Measurements from ENCODE around the gene COL18A1. TPM values are rescaled to one million over a fixed set of nuclear protein-coding genes. Genes with fewer than 3 reads are reported as not detected.
"Not testable (repeated sequence)": the region's sequence is repeated elsewhere in the genome, so short reads cannot be mapped to it uniquely, and the experiment has no call there.

COL18A1 gene
- total RNA-seq, 1 donor from 2014 or later = 59.0 TPM

- Histone ChIP-seq H3K4me3 (ENCODE audit: low read length in 3 of 3) (no peak overlapping the region), H3K36me3 (ENCODE audit: control insufficient read depth in 3 of 3, insufficient read depth in 3 of 3, low read length in 3 of 3) (peaks cover 4 to 13% (median 7%) of the 10 kb centered on the region in 3 donors), H3K27ac (ENCODE audit: low read depth, low read length) (no peak overlapping the region), H3K9me3 (ENCODE audit: control insufficient read depth in 3 of 3, low read length in 3 of 3) (no peaks in the 10 kb centered on the region), H3K4me1 (ENCODE audit: control insufficient read depth in 3 of 3, insufficient read depth in 3 of 3, low read length in 3 of 3) (no peaks in the 10 kb centered on the region), H3K27me3 (ENCODE audit: control insufficient read depth in 3 of 3, insufficient read depth in 3 of 3, low read length in 3 of 3) (peaks cover 0 to 3% (median 0%) of the 10 kb centered on the region in 3 donors), H3K9ac (ENCODE audit: low read depth in 1 of 3, low read length in 3 of 3) (no peak overlapping the region)
These were observed 93.7 kb downstream of the COL18A1 start for GRCh38 chr21:45498646-45499000.

DNA sequence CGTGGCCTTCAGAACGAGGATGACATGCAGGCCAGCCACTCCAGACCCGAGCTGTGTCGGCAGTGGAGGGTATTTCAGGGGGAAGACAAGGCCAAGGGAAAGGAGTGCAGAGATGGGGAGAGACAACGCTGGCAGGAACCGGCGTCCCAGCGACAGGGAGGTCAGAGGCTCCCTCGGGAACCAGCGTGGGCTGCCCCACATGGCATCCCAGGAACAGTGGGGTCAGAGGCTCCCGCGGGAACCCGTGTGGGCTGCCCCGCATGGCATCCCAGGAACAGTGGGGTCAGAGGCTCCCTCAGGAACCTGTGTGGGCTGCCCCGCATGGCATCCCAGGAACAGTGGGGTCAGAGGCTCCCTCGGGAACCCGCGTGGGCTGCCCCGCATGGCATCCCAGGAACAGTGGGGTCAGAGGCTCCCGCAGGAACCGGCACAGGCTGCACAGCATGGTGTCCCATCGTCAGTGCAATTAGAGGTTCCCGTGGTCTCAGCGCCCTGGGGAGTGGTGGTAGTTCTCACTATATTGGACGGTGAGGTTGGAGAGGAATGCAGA lies 94.3 kb downstream of the COL18A1 start:
- H3K9ac ChIP-seq (ENCODE audit: low read depth in 1 of 3, low read length in 3 of 3) = no peak overlapping the region
- H3K9me3 ChIP-seq (ENCODE audit: control insufficient read depth in 3 of 3, low read length in 3 of 3) = no peaks in the 10 kb centered on the region
- no peaks in the 10 kb centered on the region for H3K4me1 ChIP-seq (ENCODE audit: control insufficient read depth in 3 of 3, insufficient read depth in 3 of 3, low read length in 3 of 3)
- peaks cover 0 to 3% (median 0%) of the 10 kb centered on the region in 3 donors for H3K27me3 ChIP-seq (ENCODE audit: control insufficient read depth in 3 of 3, insufficient read depth in 3 of 3, low read length in 3 of 3)
- no peak overlapping the region for H3K4me3 ChIP-seq (ENCODE audit: low read length in 3 of 3)
- H3K36me3 ChIP-seq (ENCODE audit: control insufficient read depth in 3 of 3, insufficient read depth in 3 of 3, low read length in 3 of 3) = peaks cover 4 to 13% (median 7%) of the 10 kb centered on the region in 3 donors
- H3K27ac ChIP-seq (ENCODE audit: low read depth, low read length) = no peak overlapping the region

- H3K27me3 ChIP-seq (ENCODE audit: control insufficient read depth in 3 of 3, insufficient read depth in 3 of 3, low read length in 3 of 3) = peaks cover 0 to 3% (median 0%) of the 10 kb centered on the region in 3 donors
- H3K4me1 ChIP-seq (ENCODE audit: control insufficient read depth in 3 of 3, insufficient read depth in 3 of 3, low read length in 3 of 3) = no peaks in the 10 kb centered on the region
- no peak overlapping the region for H3K27ac ChIP-seq (ENCODE audit: low read depth, low read length)
- no peak overlapping the region for H3K9ac ChIP-seq (ENCODE audit: low read depth in 1 of 3, low read length in 3 of 3)
- peaks cover 4 to 13% (median 7%) of the 10 kb centered on the region in 3 donors for H3K36me3 ChIP-seq (ENCODE audit: control insufficient read depth in 3 of 3, insufficient read depth in 3 of 3, low read length in 3 of 3)
- H3K9me3 ChIP-seq (ENCODE audit: control insufficient read depth in 3 of 3, low read length in 3 of 3) = no peaks in the 10 kb centered on the region
- H3K4me3 ChIP-seq (ENCODE audit: low read length in 3 of 3) = no peak overlapping the region
These were observed 95.1 kb downstream of the COL18A1 start for GRCh38 chr21:45499970-45500577.

- not testable (repeated sequence) for H3K27ac ChIP-seq (ENCODE audit: low read depth, low read length)
These were observed 96.4 kb downstream of the COL18A1 start for GRCh38 chr21:45501081-45502005.

DNA sequence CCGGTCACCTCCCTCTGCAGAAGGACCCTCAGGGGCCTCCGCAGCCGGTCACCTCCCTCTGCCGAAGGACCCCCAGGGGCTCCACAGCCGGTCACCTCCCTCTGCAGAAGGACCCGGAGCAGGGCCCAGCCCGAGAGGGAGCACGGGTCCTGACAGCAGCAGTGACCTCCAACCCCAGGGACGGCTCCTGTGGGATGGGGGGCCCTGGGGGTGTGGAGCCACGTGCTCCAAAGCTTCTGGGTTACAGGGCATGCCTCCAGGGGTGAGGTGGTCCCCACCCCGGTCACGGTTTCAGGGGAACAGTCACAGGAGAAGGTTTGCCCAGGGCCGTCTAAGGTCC lies 97.0 kb downstream of the COL18A1 start:
- Histone ChIP-seq H3K27ac (ENCODE audit: low read depth, low read length) (no peak overlapping the region), H3K27me3 (ENCODE audit: control insufficient read depth in 3 of 3, insufficient read depth in 3 of 3, low read length in 3 of 3) (no peaks in the 10 kb centered on the region), H3K4me3 (ENCODE audit: low read length in 3 of 3) (no peak overlapping the region), H3K36me3 (ENCODE audit: control insufficient read depth in 3 of 3, insufficient read depth in 3 of 3, low read length in 3 of 3) (peaks cover 0 to 4% (median 0%) of the 10 kb centered on the region in 3 donors), H3K4me1 (ENCODE audit: control insufficient read depth in 3 of 3, insufficient read depth in 3 of 3, low read length in 3 of 3) (no peaks in the 10 kb centered on the region), H3K9ac (ENCODE audit: low read depth in 1 of 3, low read length in 3 of 3) (no peak overlapping the region), H3K9me3 (ENCODE audit: control insufficient read depth in 3 of 3, low read length in 3 of 3) (no peaks in the 10 kb centered on the region)

More at GRCh38 chr21:45501081-45502005, 96.4 kb downstream of the COL18A1 start:
- H3K27me3 ChIP-seq (ENCODE audit: control insufficient read depth in 3 of 3, insufficient read depth in 3 of 3, low read length in 3 of 3); H3K4me1 ChIP-seq (ENCODE audit: control insufficient read depth in 3 of 3, insufficient read depth in 3 of 3, low read length in 3 of 3); H3K9me3 ChIP-seq (ENCODE audit: control insufficient read depth in 3 of 3, low read length in 3 of 3); H3K36me3 ChIP-seq (ENCODE audit: control insufficient read depth in 3 of 3, insufficient read depth in 3 of 3, low read length in 3 of 3); H3K4me3 ChIP-seq (ENCODE audit: low read length in 3 of 3); H3K9ac ChIP-seq (ENCODE audit: low read depth in 1 of 3, low read length in 3 of 3): not testable (repeated sequence)

DNA sequence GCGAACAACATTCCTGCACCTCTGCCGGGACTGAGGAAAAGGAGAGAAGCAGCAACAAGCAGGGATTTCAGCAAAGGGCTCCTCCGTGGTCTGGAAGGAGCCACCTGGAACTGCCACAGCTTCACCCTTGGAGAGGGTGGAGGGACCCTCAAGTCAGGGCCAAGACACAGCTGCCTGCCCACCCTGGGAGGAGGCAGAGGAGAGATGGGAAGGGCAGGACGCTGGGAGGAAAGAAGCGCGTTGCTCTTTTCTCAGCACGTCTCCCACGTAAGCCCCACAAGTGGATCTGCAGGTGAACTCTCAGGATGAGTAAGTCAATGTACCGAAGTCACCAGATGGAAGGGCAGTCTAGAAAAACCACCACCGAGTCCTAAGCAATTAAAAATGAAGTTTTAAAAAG lies 97.6 kb downstream of the COL18A1 start:
- Histone ChIP-seq H3K27ac (ENCODE audit: low read depth, low read length) (no peak overlapping the region), H3K9ac (ENCODE audit: low read depth in 1 of 3, low read length in 3 of 3) (no peak overlapping the region), H3K4me3 (ENCODE audit: low read length in 3 of 3) (no peak overlapping the region), H3K36me3 (ENCODE audit: control insufficient read depth in 3 of 3, insufficient read depth in 3 of 3, low read length in 3 of 3) (peaks cover 0 to 4% (median 0%) of the 10 kb centered on the region in 3 donors), H3K4me1 (ENCODE audit: control insufficient read depth in 3 of 3, insufficient read depth in 3 of 3, low read length in 3 of 3) (no peaks in the 10 kb centered on the region), H3K9me3 (ENCODE audit: control insufficient read depth in 3 of 3, low read length in 3 of 3) (no peaks in the 10 kb centered on the region), H3K27me3 (ENCODE audit: control insufficient read depth in 3 of 3, insufficient read depth in 3 of 3, low read length in 3 of 3) (no peaks in the 10 kb centered on the region)

- H3K27ac ChIP-seq (ENCODE audit: low read depth, low read length); H3K4me1 ChIP-seq (ENCODE audit: control insufficient read depth in 3 of 3, insufficient read depth in 3 of 3, low read length in 3 of 3); H3K36me3 ChIP-seq (ENCODE audit: control insufficient read depth in 3 of 3, insufficient read depth in 3 of 3, low read length in 3 of 3); H3K9me3 ChIP-seq (ENCODE audit: control insufficient read depth in 3 of 3, low read length in 3 of 3); H3K4me3 ChIP-seq (ENCODE audit: low read length in 3 of 3); H3K9ac ChIP-seq (ENCODE audit: low read depth in 1 of 3, low read length in 3 of 3); H3K27me3 ChIP-seq (ENCODE audit: control insufficient read depth in 3 of 3, insufficient read depth in 3 of 3, low read length in 3 of 3): not testable (repeated sequence)
These were observed 98.3 kb downstream of the COL18A1 start for GRCh38 chr21:45503226-45503625.

DNA sequence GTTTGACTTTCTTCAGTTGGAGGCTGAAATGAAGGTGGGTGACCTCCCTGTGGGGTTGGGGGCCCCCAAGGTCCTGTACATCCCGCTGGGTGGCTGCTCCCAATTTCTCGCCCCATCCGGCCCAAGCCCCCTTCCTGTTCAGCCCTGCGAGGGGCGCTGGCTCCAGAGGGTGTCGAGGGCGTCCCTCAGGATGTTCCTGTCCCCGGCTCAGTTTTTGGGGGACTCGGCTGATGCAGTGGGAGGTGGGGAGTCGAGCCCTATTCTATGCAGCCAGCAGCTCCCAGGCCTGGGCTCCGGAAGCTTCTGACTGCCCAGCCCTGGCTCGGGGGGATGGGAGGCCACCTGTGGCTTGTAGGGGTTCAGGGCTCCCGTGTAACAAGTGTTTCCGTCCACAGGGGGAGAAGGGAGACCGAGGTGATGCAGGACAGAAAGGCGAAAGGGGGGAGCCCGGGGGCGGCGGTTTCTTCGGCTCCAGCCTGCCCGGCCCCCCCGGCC lies 99.1 kb downstream of the COL18A1 start:
- Histone ChIP-seq H3K36me3 (ENCODE audit: control insufficient read depth in 3 of 3, insufficient read depth in 3 of 3, low read length in 3 of 3) (no peaks in the 10 kb centered on the region), H3K9ac (ENCODE audit: low read depth in 1 of 3, low read length in 3 of 3) (no peak overlapping the region), H3K4me1 (ENCODE audit: control insufficient read depth in 3 of 3, insufficient read depth in 3 of 3, low read length in 3 of 3) (no peaks in the 10 kb centered on the region), H3K27ac (ENCODE audit: low read depth, low read length) (no peak overlapping the region), H3K9me3 (ENCODE audit: control insufficient read depth in 3 of 3, low read length in 3 of 3) (no peaks in the 10 kb centered on the region), H3K27me3 (ENCODE audit: control insufficient read depth in 3 of 3, insufficient read depth in 3 of 3, low read length in 3 of 3) (no peaks in the 10 kb centered on the region), H3K4me3 (ENCODE audit: low read length in 3 of 3) (no peak overlapping the region)

- Histone ChIP-seq H3K27me3 (ENCODE audit: control insufficient read depth in 3 of 3, insufficient read depth in 3 of 3, low read length in 3 of 3) (no peaks in the 10 kb centered on the region), H3K9me3 (ENCODE audit: control insufficient read depth in 3 of 3, low read length in 3 of 3) (no peaks in the 10 kb centered on the region), H3K4me1 (ENCODE audit: control insufficient read depth in 3 of 3, insufficient read depth in 3 of 3, low read length in 3 of 3) (no peaks in the 10 kb centered on the region), H3K27ac (ENCODE audit: low read depth, low read length) (no peak overlapping the region), H3K4me3 (ENCODE audit: low read length in 3 of 3) (no peak overlapping the region), H3K36me3 (ENCODE audit: control insufficient read depth in 3 of 3, insufficient read depth in 3 of 3, low read length in 3 of 3) (no peaks in the 10 kb centered on the region), H3K9ac (ENCODE audit: low read depth in 1 of 3, low read length in 3 of 3) (no peak overlapping the region)
These were observed 99.8 kb downstream of the COL18A1 start for GRCh38 chr21:45504516-45505415.
